NB4 (cell line): Measurements from ENCODE around the gene PHKA1.
"Not testable (repeated sequence)": the region's sequence is repeated elsewhere in the genome, so short reads cannot be mapped to it uniquely, and the experiment has no call there.

Experiments
- CTCF ChIP-seq: IDR thresholded peaks from one replicate; pipeline ENCODE4 v1.5.1; 2012; ENCODE audit warnings: low read depth, low read length
- MAX ChIP-seq: IDR thresholded peaks from 2 replicates; pipeline ENCODE4 v1.6.1; 2011; ENCODE audit warnings: low read depth, low read length
- MYC ChIP-seq: IDR thresholded peaks from 2 replicates; pipeline ENCODE4 v1.6.1; 2011; ENCODE audit warnings: low read depth, low read length
- POLR2A ChIP-seq: IDR thresholded peaks from 2 replicates; pipeline ENCODE4 v1.6.1; 2011; ENCODE audit warnings: mild to moderate bottlenecking; ENCODE audit not compliant: insufficient read length; ENCODE audit errors: extremely low read depth

- TF ChIP-seq CTCF, MYC, MAX, POLR2A: not testable (repeated sequence)
Observed at GRCh38 chrX:72673951-72674350, 40.2 kb downstream of the PHKA1 start.
